GM10266 (cell line): ENCODE measurements around the gene MMP25.

Experiments used
- DNase-seq: peaks from one replicate; pipeline ENCODE4 v3.0.0; 2012; ENCODE audit errors: extremely low spot score
- TF ChIP-seq, protein P1 (sequence below): IDR thresholded peaks from 2 replicates; pipeline ENCODE4 v1.5.1; 2012; ENCODE audit warnings: mild to moderate bottlenecking, low read depth; ENCODE audit not compliant: control insufficient read depth, insufficient read depth; ENCODE audit errors: missing control alignments

MMP25 gene

DNA sequence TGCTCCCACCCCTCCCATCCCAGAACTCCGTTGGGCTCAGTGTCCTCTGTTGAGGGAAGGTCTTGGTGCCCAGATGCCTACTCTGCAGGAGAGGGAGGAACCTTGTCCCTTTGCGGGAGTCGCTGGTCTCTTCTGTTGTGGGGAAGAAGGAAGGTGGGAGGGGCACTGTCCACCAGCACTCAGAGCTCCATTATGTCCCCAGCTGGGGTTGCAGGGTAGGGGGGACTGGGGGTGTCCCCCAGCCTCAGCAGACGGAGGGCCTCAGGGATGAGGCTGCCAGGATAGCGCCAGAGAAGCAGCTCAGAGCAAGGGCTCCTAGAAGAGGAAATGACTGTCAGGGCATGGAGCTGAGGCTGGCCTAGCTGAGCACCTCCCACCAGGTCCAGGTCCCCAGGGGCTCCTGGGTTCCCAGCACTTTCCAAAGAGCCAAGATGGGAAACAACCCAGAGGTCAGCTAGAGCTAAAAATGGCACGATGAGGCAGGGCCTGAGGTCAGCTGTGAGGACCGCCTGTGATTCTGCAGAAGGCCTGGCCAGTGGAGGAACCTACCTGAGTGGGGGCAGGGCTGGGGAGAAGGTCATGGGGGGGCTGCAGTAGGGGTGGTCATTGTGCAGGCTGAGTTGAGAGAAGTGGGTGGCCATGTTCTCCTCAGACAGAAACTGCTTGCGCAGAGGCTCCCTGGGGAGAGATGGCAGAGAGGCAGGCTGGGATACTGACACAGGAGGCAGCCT, 23.5 kb upstream of the MMP25 start:
- TF ChIP-seq, protein P1, sequence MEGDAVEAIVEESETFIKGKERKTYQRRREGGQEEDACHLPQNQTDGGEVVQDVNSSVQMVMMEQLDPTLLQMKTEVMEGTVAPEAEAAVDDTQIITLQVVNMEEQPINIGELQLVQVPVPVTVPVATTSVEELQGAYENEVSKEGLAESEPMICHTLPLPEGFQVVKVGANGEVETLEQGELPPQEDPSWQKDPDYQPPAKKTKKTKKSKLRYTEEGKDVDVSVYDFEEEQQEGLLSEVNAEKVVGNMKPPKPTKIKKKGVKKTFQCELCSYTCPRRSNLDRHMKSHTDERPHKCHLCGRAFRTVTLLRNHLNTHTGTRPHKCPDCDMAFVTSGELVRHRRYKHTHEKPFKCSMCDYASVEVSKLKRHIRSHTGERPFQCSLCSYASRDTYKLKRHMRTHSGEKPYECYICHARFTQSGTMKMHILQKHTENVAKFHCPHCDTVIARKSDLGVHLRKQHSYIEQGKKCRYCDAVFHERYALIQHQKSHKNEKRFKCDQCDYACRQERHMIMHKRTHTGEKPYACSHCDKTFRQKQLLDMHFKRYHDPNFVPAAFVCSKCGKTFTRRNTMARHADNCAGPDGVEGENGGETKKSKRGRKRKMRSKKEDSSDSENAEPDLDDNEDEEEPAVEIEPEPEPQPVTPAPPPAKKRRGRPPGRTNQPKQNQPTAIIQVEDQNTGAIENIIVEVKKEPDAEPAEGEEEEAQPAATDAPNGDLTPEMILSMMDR = no peak
- no peak for DNase-seq

DNA sequence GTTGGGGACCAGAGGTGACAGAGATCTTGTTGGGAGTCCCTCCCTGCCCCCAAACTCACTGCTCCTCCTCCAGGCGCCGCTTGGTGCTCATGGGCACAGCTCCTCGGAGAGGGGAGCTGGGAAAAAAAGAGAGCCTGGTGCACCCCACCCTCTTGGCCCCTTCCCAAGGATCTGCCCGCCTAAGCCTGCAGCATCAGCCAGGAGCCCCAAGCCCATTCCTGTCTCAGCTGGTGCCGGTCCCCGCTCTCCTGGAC, 23.0 kb upstream of the MMP25 start:
- DNase-seq = no peak
- TF ChIP-seq, protein P1 = no peak

DNA sequence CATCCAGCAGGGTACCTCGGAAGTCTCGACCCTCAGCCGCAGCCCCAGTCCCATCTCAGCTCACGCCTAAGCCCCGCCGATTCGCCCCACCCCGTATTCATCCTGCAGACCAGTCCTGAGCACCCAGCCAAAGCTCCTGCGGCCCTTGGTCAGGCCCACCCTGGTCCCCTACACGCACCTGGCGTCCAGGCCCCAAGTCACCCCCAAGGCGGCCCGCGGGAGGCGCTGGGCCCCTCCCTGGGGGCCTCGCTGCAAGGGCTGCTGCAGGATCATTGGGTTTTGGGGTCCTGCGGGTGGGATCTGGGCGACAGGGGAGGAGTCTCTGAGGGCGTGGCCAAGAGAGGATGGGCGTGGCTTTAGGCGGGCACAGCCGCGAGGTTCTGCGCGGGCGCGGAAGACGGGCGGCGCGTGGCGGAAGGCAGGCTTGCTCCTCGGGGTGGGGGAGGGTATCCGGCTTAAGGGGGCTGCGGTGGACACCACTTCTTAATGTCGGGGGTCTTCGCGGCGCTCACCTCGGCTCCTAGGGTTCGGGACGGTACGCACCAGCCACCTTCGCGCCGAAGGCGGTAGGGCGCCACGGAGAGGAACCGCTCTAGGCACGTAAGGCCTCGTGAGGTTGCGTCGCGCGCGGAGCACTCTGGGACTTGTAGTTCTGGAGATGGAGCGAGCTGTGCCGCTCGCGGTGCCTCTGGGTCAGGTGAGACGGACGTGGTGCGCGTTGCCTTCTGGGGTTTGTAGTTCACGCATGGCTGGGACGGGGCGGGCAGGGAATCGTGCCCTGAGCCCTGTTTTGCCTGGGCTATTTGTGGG, 22.5 kb upstream of the MMP25 start, which contains the start of the genes HCFC1R1 and THOC6:
Gene HCFC1R1 (minus strand): TSS at position 274 of the 810 bp plus-strand sequence. CDS start 1 bp downstream, at position 273.
Gene THOC6 (plus strand): TSS at position 367 of the 810 bp plus-strand sequence. CDS start 292 bp downstream, at position 659.
- peak; percentile 95 for DNase-seq
- TF ChIP-seq, protein P1 = no peak

DNA sequence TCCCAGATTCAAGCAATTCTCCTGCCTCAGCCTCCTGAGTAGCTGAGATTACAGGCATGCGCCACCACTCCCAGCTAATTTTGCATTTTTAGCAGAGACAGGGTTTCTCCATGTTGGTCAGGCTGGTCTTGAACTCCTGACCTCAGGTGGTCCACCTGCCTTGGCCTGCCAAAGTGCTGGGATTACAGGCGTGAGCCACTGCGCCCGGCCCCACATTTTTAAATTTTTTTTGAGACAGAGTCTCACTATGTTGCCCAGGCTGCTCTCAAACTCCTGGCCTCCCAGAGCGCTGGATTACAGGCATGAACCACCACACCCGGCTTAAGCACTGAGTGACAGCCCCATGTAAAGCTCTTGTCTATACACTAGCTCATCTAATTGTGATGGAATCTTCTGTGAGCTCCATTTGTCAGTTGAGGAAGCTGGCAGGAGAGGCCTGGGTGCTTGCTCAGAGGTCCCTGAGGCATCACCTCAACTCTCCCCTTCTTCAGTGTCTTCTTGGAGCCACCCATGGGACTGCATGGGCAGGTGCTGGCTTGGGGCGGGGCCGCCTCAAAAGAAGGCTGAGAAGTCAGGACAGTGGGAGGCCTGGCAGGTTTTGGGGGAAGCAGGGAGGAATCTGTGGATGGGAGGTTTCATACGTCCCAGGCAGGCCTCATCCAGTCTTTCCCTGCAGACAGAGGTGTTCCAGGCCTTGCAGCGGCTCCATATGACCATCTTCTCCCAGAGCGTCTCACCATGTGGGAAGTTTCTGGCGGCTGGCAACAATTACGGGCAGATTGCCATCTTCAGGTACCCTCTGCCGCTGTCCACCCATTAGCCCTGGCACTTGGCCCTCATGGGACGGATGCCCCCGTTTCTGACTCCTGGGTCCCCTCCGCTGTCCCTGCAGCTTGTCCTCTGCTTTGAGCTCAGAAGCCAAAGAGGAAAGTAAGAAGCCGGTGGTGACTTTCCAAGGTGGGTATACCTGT, 21.0 kb upstream of the MMP25 start:
- DNase-seq = no peak
- TF ChIP-seq, protein P1 = no peak

DNA sequence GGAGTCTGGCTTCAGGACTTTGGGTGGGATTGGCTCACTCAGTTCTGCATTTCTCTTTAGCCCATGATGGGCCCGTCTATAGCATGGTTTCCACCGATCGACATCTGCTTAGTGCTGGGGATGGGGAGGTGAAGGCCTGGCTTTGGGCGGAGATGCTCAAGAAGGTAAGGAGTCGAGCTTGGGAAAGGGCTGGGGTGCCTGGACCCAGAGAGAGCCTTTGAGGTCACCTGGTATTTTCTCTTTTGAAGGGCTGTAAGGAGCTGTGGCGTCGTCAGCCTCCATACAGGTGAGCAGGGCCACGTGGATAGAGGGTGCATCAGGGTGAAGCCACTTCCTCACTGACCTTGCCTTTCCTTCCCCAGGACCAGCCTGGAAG, 20.4 kb upstream of the MMP25 start:
- DNase-seq = no peak
- TF ChIP-seq, protein P1 = no peak

DNA sequence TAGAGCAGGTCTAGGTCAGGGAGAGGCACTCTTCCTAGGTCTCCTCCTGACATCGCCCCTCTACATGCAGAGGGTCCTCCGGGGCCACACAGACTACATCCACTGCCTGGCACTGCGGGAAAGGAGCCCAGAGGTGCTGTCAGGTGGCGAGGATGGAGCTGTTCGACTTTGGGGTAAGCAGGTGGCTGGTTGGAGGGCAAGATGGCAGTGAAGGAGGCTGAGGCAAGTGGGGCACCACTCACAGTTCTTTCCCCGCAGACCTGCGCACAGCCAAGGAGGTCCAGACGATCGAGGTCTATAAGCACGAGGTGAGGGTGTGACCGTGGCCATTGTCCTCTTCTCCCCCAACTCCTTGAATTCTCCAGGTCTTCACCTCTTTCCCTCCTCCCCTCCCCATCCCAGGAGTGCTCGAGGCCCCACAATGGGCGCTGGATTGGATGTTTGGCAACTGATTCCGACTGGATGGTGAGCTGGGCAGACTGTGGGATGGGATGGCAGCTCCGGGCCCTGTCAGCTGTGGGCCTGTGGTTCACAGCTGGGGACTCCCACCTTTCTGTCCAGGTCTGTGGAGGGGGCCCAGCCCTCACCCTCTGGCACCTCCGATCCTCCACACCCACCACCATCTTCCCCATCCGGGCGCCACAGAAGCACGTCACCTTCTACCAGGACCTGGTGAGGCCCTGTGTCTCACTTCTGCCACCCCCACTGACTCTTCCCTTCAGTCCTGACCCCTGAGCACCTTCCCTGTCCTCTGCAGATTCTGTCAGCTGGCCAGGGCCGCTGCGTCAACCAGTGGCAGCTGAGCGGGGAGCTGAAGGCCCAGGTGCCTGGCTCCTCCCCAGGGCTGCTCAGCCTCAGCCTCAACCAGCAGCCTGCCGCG, 19.5 kb upstream of the MMP25 start:
- TF ChIP-seq, protein P1 = no peak
- DNase-seq = no peak
